Measurements from ENCODE around the gene IQCF2.

The IQCF2 gene

GRCh38 chr3:51879937-51880336 lies 18.5 kb downstream of the IQCF2 start:
- TF ChIP-seq, protein P1, sequence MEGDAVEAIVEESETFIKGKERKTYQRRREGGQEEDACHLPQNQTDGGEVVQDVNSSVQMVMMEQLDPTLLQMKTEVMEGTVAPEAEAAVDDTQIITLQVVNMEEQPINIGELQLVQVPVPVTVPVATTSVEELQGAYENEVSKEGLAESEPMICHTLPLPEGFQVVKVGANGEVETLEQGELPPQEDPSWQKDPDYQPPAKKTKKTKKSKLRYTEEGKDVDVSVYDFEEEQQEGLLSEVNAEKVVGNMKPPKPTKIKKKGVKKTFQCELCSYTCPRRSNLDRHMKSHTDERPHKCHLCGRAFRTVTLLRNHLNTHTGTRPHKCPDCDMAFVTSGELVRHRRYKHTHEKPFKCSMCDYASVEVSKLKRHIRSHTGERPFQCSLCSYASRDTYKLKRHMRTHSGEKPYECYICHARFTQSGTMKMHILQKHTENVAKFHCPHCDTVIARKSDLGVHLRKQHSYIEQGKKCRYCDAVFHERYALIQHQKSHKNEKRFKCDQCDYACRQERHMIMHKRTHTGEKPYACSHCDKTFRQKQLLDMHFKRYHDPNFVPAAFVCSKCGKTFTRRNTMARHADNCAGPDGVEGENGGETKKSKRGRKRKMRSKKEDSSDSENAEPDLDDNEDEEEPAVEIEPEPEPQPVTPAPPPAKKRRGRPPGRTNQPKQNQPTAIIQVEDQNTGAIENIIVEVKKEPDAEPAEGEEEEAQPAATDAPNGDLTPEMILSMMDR (IDR thresholded peaks at IDR 0.05; ENCODE audit: extremely low read depth, missing control alignments) = no peak

GRCh38 chr3:51886447-51886846 lies 25.0 kb downstream of the IQCF2 start:
- TF ChIP-seq, protein P1 (IDR thresholded peaks at IDR 0.05; ENCODE audit: extremely low read depth, missing control alignments) = no peak
- DNase-seq (ENCODE audit: low spot score) = no peak

More at GRCh38 chr3:51879937-51880336, 18.5 kb downstream of the IQCF2 start:
- no peak for DNase-seq (ENCODE audit: low spot score)

GRCh38 chr3:51887620-51888019 lies 26.2 kb downstream of the IQCF2 start:
- TF ChIP-seq, protein P1 (IDR thresholded peaks at IDR 0.05; ENCODE audit: extremely low read depth, missing control alignments) = no peak
- DNase-seq (ENCODE audit: low spot score) = no peak

DNA sequence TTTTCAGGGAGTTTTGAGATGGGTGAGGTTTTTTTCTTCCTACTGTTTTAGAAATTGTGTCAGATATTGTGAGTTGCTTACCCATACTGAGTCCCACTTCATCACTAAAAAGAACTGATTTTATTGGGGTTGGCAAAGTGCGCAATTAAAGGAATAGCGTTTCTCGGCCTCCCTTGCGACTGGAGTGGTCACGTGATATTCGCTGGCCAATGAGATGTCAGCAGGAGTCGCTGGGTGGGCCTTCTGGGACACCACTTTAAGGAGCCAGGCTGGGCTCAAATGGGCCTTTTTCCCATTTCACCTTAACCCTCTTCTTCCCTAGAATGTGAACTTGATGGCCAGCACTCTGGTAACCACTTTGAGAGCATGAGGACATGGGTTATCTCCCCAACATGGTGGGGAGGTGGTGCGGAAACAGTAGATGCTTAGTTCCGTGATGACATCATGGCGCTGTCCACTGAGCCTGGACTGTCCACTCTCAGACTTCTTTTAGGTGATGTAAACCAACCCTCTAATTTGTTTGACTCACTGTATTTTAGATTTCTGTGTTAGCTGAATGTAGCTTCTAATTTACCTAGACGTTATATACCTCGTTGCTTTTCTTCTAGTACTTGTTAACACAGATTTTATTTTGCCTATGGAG lies 27.2 kb downstream of the IQCF2 start:
- DNase-seq (ENCODE audit: low spot score) = no peak

DNA sequence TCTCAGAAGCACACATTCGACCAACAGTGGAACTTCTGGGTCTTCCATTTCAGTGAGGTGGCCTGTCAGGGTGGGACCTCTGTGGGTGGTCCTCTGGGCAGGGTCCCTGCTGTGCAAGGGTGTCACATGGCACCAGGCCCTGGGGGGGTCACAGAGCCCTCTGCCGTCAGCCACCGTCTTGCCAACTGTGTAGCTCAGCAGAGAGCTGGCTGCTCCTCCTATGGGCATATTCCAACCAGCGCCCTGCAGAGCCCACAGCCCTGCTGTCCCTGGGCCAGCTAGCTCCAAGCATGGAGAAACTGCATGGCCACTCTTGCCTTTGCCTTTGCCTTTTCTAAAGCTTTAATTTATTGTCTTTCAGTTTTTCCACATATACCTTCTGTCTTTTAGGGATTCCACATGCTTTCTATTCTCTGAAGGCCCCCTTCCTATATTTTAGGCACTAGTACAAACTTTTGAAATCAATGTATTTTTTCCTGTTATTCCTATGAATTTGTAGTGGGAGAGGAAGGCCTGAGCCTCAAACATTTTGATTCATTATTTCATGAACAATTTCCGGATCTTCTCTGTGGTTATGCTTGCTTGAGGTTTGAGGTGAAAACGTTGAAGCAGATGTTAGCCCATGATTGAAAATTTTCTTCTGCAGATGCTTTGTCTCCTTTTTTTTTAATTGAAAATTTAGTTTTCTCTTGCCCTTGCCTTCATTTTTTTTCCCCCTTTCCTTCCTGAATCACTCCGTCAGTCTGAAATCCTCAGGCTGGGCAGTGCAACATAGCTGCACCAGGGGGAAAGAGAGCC lies 30.0 kb downstream of the IQCF2 start:
- TF ChIP-seq, protein P1 (IDR thresholded peaks at IDR 0.05; ENCODE audit: extremely low read depth, missing control alignments) = no peak
- no peak for DNase-seq (ENCODE audit: low spot score)

More for the DNA sequence above, 27.2 kb downstream of the IQCF2 start:
- TF ChIP-seq, protein P1 (IDR thresholded peaks at IDR 0.05; ENCODE audit: extremely low read depth, missing control alignments) = no peak

- TF ChIP-seq, protein P1 (IDR thresholded peaks at IDR 0.05; ENCODE audit: extremely low read depth, missing control alignments) = no peak
- DNase-seq (ENCODE audit: low spot score) = no peak
Observed at GRCh38 chr3:51894391-51894790, 33.0 kb downstream of the IQCF2 start.

GRCh38 chr3:51894939-51895338 lies 33.5 kb downstream of the IQCF2 start:
- no peak for DNase-seq (ENCODE audit: low spot score)
- TF ChIP-seq, protein P1 (IDR thresholded peaks at IDR 0.05; ENCODE audit: extremely low read depth, missing control alignments) = no peak

Measured in GM20000 (cell line).